Urinary bladder (tissue), 4 donors: ENCODE results near the gene RIMKLA. TPM values are rescaled to one million over a fixed set of nuclear protein-coding genes. Genes with fewer than 3 reads are reported as not detected.

Source experiments
- DNase-seq: peaks from one replicate; pipeline ENCODE4 v3.0.0-alpha.2; 2015; ENCODE audit errors: extremely low spot score
- H3K27ac ChIP-seq: one replicate; pipeline ENCODE4 v1.5.1; 2013; ENCODE audit warnings: low read depth, mild to moderate bottlenecking, moderate library complexity
- H3K36me3 ChIP-seq: one replicate; pipeline ENCODE4 v1.6.1; 2013; ENCODE audit warnings: mild to moderate bottlenecking, moderate library complexity; ENCODE audit not compliant: insufficient read depth
- H3K4me1 ChIP-seq: one replicate; pipeline ENCODE4 v1.6.1; 2013; ENCODE audit warnings: mild to moderate bottlenecking, moderate library complexity; ENCODE audit not compliant: insufficient read depth
- H3K4me3 ChIP-seq: one replicate; pipeline ENCODE4 v1.5.1; 2013; ENCODE audit warnings: low read depth, low read length
- WGBS: extraction: QIAGEN DNeasy Blood & Tissue Kit; methylation state at CpG from one replicate; pipeline ENCODE4 v1.1.7; 2013; 5-methylcytosine and 5-hydroxymethylcytosine counted together
- polyA plus RNA-seq: library from polyadenylated mRNA; stranded (reverse); fragments of 200-250 nt; gene quantifications from one replicate; pipeline ENCODE4 v1.2.3, GENCODE V29; 2013
- total RNA-seq: library from RNA; depleted of rRNA; stranded (reverse); fragments of >200 nt; gene quantifications from one replicate; pipeline ENCODE4 v1.2.3, GENCODE V29; 2014
- donor health status: healthy with polysubstance abuse.
- donor health status: healthy.

The RIMKLA gene, protein sequence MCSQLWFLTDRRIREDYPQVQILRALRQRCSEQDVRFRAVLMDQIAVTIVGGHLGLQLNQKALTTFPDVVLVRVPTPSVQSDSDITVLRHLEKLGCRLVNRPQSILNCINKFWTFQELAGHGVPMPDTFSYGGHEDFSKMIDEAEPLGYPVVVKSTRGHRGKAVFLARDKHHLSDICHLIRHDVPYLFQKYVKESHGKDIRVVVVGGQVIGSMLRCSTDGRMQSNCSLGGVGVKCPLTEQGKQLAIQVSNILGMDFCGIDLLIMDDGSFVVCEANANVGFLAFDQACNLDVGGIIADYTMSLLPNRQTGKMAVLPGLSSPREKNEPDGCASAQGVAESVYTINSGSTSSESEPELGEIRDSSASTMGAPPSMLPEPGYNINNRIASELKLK
- total RNA-seq (0.69 TPM), polyA plus RNA-seq (0.58 TPM)

DNA sequence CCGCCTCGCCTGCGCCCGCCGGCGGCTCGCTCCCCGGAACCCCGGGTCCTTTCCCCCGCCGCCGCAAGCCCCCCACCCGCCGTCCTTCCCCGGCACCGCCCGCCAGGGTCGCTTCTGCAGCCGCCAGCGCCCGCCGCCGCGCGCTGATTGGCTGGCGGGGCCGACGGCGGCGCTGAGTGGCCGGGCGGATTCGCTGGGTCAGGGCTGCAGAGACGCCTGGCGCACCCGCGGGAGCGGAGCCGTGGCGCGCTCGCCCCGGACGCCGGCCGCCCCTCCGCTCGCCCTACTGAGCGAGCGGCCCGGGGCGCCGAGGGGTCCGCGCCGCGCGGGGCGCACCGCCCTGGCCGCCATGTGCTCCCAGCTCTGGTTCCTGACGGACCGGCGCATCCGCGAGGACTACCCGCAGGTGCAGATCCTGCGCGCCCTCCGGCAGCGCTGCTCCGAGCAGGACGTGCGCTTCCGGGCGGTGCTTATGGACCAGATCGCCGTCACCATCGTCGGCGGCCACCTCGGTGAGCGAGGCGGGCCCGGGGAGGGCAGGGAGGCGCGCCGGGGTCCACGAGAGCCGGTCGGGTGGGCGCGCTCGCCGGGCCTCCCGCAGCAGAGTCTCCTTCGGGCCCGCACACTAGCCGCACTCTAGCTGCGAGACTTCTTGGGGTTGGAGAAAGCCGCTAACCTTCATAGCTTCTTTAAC lies at the start of gene RIMKLA:
Gene RIMKLA, plus strand, starts transcription at position 207 of the 694 bp plus-strand sequence. Its CDS starts 143 bp downstream, at position 350.
- no peaks in the 10 kb centered on the region for H3K4me1 ChIP-seq
- H3K36me3 ChIP-seq: no peaks in the 10 kb centered on the region
- no peak for DNase-seq
- H3K4me3 ChIP-seq: peak within 1 kb of the TSS; percentile 63
- under 1% methylated on average over 101 of the region's 101 CpGs for WGBS
- H3K27ac ChIP-seq: no peak within 1 kb of the TSS

DNA sequence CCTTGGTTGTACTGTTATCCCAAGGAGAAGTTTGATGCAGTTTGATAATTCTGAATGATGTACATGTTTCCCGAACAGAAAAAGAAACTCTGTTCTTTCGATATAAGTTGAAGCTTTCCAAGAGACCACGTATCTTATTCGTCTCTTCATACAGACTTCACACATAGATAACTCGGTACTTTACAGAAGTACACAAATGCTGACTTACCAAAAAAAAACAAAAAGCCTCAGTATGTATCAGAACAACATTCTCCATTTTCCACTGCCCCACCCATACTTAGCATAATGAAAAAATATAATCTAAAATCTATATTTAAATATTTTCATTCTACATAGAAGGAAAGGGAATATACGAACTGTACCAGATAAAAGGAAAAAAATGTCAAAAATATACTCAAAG lies 47.7 kb upstream of the RIMKLA start:
- WGBS: 68% methylated on average over 6 of the region's 6 CpGs
- Histone ChIP-seq H3K4me3 (no peak overlapping the region), H3K4me1 (no peaks in the 10 kb centered on the region), H3K27ac (no peak overlapping the region), H3K36me3 (no peaks in the 10 kb centered on the region)
- DNase-seq: no peak

DNA sequence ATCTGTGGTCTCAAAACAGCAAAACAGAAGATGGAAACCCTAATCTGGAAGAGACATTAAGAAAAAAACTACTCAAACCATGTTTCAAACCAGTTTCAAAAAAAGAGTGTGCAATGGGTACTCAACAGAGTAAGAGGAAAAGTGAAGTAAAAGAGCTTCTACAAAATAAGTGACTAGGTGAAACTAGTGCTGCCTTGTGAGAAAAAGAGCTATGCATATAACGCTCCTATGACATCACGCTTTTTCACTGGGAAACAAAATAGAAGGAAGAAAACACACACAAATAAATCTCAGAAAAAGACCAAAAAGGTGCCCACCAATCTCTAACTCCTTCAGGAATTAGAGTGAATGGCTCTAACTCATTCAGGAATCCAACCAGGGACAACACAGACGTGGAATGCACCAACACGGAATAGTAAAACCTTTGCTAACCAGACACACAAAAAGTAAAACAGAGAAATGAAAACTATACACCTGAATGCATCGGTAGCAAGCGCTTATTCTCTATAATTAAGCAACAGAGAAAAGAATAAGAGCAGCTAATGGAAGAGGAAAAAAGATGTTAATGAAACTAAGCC lies 46.8 kb upstream of the RIMKLA start:
- 4% methylated on average over 6 of the region's 6 CpGs for WGBS
- H3K4me1 ChIP-seq: no peaks in the 10 kb centered on the region
- H3K4me3 ChIP-seq: peak overlapping the region; percentile 63
- DNase-seq: no peak
- H3K27ac ChIP-seq: no peak overlapping the region
- no peaks in the 10 kb centered on the region for H3K36me3 ChIP-seq

DNA sequence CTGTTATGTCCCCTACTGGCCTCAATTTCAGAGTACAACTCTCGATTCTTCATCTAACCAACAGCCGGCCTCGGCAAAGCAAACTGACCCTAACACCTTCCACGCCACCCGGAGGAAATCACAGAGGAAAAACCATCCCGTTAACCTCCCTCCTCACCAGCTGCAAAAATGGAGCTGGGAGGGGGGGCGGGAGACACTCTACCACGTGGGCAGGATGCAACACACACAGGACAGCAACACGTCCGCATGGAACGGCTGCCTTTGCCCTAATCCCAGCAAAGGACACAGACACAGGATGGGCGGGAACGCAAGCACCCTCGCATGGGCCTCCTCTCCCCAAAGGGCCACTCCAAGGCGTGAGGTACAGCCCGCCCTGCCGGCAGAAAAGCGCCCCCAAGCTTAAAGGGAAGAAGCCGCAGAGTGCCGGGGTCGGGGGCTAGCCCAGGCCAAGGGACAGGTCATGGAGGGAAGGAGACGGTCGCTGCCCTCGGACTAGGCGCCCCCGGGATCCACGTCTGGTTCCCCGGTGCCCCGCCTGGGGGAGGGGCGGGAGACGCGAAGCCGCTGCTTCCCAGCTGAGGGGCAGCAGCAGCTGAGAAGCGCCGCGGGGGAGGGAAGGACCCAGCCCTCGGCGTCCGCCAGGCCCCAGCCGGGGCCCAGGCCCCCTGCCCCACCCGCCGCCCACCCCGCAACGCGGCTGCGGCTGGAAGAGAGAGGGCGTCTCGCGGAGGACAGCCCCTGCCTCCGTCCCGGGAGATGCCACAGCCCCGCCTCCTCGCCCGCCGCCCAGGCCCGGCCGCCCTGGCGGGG lies 46.1 kb upstream of the RIMKLA start:
- peak overlapping the region; percentile 63 for H3K4me3 ChIP-seq
- H3K27ac ChIP-seq: peak overlapping the region; percentile 93
- H3K4me1 ChIP-seq: peaks cover under 1% of the 10 kb centered on the region
- under 1% methylated on average over 58 of the region's 58 CpGs for WGBS
- no peak for DNase-seq
- H3K36me3 ChIP-seq: no peaks in the 10 kb centered on the region

DNA sequence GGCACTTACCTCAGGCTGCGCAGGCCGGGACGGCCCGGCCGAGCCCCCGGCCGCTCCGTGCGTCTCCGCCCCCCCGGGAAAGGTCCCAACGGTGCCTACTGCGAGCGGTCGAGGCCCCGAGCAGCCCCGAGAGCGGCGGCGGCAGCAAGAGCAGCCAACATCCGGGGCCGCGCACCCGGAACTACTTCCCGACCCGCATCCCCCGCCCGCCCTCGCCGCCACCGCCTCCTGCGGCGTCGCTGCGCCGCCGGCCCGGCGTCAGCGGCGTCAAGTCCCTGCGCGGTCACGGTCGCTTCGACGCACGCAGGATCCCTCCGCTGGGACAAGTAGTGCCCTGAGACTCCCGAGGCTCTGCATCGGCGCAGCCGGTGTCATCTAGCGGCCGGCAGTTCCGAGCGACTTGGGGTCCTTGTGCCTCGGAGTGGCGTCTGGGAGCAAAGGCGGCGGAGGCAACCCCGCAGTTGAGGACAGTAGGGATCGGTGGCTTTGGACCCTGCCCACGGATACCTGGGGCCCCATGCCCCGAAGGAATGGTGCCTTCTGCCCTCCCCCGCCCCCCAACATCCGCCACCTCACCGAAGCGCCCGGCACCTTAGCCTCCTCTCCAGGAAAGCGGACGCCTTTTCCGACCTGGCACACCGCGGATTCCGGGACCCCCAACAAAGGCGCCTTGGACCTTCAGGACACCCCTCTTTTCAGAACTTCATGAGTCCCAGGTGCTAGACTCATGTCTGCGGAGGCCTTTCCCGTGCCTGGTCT lies 45.4 kb upstream of the RIMKLA start, which contains the start of gene FOXJ3:
Gene FOXJ3, minus strand, starts transcription at position 186 of the 759 bp plus-strand sequence. CDS start 24,142 bp downstream, outside the sequence.
- Histone ChIP-seq H3K4me1 (peaks cover 2% of the 10 kb centered on the region), H3K36me3 (no peaks in the 10 kb centered on the region), H3K4me3 (peak within 1 kb of the TSS; percentile 63), H3K27ac (peak within 1 kb of the TSS; percentile 93)
- WGBS: under 1% methylated on average over 79 of the region's 79 CpGs
- peak; percentile 82 for DNase-seq

DNA sequence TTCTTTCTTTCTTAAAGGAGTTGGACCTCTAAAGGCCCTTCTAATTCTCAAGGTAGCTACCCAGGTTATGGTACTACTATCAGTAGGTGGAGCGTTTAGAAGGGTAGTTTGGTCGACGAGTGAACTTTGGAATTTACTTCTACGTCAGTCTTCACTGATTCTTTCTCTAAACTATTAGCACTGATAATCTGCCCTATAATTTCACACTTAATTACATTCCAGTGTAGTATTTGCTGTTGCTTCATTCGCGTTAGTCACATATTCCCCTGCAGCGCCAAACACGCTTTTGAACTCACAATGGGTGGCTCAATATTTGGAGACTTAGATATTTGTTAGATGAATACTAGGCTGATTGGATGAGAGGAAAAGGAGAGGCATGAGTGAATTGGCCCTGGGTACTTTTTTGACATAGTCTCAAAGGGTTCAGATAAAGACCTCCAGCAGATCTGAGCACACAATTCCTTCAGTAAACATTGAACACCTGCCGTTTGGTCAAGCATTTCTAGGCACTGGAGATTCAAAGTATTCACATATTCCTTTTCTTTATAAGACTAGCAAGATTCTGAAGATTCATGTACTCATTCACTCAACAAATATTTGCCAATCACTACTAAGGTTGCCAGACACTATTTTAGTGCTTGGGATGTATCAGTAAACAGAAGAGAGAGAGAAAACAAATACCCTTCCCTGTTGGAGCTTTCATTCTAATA lies 44.6 kb upstream of the RIMKLA start:
- 8% methylated on average over 9 of the region's 9 CpGs for WGBS
- H3K36me3 ChIP-seq: no peaks in the 10 kb centered on the region
- DNase-seq: no peak
- H3K4me3 ChIP-seq: peak overlapping the region; percentile 63
- peaks cover 2% of the 10 kb centered on the region for H3K4me1 ChIP-seq
- H3K27ac ChIP-seq: peak overlapping the region; percentile 88

DNA sequence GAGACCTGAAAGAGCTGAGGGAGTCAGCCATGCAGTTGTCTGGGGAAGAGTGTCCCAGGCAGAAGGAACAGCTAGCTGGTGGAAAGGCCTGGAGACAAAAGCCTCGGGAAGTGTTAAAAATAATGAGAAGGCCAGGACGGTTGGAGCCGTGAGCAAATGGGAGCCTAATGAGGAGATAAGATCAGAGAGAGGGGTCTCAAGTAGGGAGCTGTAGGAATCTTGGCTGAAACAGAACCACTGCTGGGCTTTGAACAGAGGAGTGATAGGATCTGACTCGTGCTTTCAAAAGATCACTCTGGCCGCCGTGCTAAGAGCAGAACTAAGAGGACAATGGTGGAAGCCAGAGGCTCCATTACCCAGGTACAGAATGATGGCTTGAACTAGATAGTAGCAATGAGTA lies 43.6 kb upstream of the RIMKLA start:
- Histone ChIP-seq H3K36me3 (no peaks in the 10 kb centered on the region), H3K4me3 (no peak overlapping the region), H3K27ac (no peak overlapping the region), H3K4me1 (peaks cover 2% of the 10 kb centered on the region)
- no peak for DNase-seq
- 53% methylated on average over 6 of the region's 6 CpGs for WGBS

DNA sequence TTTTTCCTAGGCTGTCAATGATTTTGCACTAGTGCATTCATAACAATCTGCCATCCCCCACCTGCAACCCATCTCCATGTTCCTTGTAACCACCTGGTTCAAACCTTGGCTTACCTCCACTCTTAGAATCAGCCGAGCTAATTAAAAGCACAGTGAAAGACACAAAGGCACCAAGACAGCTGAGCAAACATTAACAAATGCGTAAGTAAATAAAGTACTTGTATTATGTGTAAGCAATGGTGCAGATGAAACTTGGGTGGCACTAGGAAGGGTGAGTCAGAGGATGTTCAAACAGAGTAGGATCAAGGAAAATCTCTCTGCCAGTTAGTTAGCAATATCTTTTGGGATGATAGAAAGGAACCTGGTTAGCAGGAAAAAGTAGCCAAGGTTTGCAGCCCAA lies 40.5 kb upstream of the RIMKLA start:
- Histone ChIP-seq H3K4me3 (no peak overlapping the region), H3K27ac (no peak overlapping the region), H3K4me1 (peaks cover 2% of the 10 kb centered on the region), H3K36me3 (no peaks in the 10 kb centered on the region)
- 62% methylated on average over 2 of the region's 2 CpGs for WGBS
- DNase-seq: no peak

DNA sequence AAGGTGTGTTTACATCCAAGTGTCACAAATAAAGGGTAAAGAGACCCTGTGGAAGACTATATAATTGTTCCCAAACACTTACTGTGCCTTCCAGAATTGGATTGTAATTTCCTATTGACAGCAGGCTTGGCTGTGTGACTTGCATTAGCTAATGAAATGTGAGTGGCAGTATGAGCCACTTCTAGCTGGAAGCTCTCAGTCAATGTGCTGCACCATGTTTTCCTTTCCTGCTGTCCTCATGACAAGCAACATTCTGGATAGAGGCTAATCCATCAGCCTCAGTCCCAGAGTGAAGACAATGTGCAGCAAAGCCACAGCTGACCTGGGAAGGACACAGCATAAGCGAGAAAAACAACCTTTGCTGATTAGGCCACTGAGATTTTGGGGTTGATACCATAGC lies 39.7 kb upstream of the RIMKLA start:
- 78% methylated on average over 1 of the region's 1 CpG for WGBS

DNA sequence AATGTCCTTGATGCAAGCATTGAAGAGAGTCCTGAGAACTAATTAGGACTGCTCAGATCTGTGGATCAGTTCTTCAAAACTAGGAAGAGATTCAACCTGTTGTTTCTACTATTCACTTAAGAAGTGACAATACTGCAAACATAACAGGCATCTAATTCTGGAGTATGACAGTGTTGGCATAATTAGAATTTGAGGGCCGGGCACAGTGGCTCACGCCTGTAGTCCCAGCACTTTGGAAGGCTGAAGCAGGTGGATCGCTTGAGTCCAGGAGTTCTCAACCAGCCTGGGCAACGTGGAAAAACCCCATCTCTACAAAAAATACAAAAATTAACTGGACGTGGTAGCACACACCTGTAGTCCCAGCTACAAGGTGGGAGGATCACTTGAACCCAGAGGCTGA lies 37.5 kb upstream of the RIMKLA start:
- no peak for DNase-seq
- Histone ChIP-seq H3K4me1 (peaks cover 2% of the 10 kb centered on the region), H3K36me3 (no peaks in the 10 kb centered on the region), H3K4me3 (no peak overlapping the region), H3K27ac (no peak overlapping the region)
- 78% methylated on average over 5 of the region's 5 CpGs for WGBS

More for the DNA sequence above, 39.7 kb upstream of the RIMKLA start:
- DNase-seq: no peak
- H3K4me3 ChIP-seq: no peak overlapping the region
- peaks cover 2% of the 10 kb centered on the region for H3K4me1 ChIP-seq
- no peaks in the 10 kb centered on the region for H3K36me3 ChIP-seq
- no peak overlapping the region for H3K27ac ChIP-seq

DNA sequence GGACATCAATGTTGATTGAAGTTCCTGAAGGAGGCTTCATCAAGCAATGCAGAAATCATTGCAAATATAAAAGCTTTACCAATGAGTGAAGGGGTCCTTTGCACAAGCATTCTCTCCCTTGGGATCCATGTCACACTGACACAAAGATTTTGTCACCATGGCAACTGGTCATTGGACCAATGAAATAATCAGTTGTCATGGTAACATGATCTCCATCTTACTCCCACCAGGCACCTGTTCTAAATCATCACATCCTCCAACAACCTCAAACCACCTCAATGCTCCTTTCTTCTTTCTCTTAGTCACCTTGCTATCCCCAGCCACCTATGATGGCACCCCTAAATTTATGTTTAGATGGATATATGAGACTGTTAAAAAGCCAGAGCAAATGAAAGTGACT lies 32.1 kb upstream of the RIMKLA start:
- H3K4me3 ChIP-seq: no peak overlapping the region
- DNase-seq: no peak

DNA sequence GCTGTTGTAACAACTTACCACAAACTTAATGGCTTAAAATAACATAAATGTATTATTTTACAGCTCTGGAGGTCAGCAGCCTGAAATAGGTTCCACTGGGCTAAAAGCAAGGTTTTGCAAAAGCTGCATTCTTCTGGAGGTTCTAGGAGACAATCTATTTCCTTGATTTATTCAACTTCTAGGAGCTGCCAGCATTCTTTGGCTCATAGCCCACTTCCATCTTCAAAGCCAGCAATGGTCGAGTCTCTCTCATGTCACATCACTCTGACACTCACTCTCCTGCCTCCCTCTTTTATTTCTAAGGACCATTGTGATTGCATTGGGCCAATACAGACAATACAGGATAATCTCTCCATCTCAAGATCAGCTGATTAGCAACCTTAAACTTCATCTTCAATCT lies 30.5 kb upstream of the RIMKLA start:
- Histone ChIP-seq H3K36me3 (no peaks in the 10 kb centered on the region), H3K27ac (no peak overlapping the region), H3K4me1 (no peaks in the 10 kb centered on the region), H3K4me3 (no peak overlapping the region)
- 6% methylated on average over 1 of the region's 1 CpG for WGBS
- DNase-seq: no peak

More for the DNA sequence above, 32.1 kb upstream of the RIMKLA start:
- H3K36me3 ChIP-seq: no peaks in the 10 kb centered on the region
- no peak overlapping the region for H3K27ac ChIP-seq
- H3K4me1 ChIP-seq: no peaks in the 10 kb centered on the region
